Stimulated activated naive CD8-positive, alpha-beta T cell treated with anti-CD3 and anti-CD28 coated beads, Interleukin-15, Interleukin-2, amounts not matched to agents 100 ng/mL and 50 ng/mL, for 24 hours (primary cell): ENCODE measurements around the gene ABCA4.

Source experiments
- H3K27ac Mint-ChIP-seq: one replicate; pipeline ENCODE4 v1.8.0; 2021; ENCODE audit warnings: mild to moderate bottlenecking, mixed read lengths
- H3K27me3 Mint-ChIP-seq: one replicate; pipeline ENCODE4 v1.8.0; 2021; ENCODE audit warnings: mixed read lengths
- H3K36me3 Mint-ChIP-seq: one replicate; pipeline ENCODE4 v1.8.0; 2021; ENCODE audit warnings: low read depth, mixed read lengths
- H3K4me1 Mint-ChIP-seq: one replicate; pipeline ENCODE4 v1.8.0; 2021; ENCODE audit warnings: low read depth, mixed read lengths
- H3K4me3 Mint-ChIP-seq: one replicate; pipeline ENCODE4 v1.8.0; 2021; ENCODE audit warnings: mild to moderate bottlenecking, mixed read lengths
- H3K9me3 Mint-ChIP-seq: one replicate; pipeline ENCODE4 v1.8.0; 2021; ENCODE audit warnings: mixed read lengths

Gene ABCA4

DNA sequence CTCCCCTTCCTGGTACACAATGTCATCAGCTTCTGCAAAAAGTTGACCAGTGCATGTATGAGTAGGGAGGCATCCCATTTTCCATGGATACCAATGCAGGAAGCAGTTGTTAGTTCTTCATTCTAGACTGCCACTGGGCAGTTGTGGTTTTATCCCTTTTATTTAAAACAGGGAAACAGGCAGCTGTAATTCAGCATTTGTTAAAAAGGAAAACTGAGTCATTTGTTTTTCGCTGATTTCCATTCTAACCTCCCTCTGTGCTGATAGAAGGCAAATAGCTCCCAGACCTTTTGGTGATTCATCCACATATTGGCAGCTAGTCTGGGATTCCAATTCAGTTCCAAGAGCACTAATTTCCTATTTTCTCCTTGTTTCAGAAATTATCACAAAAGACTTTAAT, 21.1 kb upstream of the ABCA4 start:
- no peaks in the 10 kb centered on the region for H3K36me3 Mint-ChIP-seq
- no peak overlapping the region for H3K4me3 Mint-ChIP-seq
- H3K27ac Mint-ChIP-seq: no peak overlapping the region
- peaks cover 4% of the 10 kb centered on the region for H3K27me3 Mint-ChIP-seq
- no peaks in the 10 kb centered on the region for H3K4me1 Mint-ChIP-seq
- no peaks in the 10 kb centered on the region for H3K9me3 Mint-ChIP-seq

DNA sequence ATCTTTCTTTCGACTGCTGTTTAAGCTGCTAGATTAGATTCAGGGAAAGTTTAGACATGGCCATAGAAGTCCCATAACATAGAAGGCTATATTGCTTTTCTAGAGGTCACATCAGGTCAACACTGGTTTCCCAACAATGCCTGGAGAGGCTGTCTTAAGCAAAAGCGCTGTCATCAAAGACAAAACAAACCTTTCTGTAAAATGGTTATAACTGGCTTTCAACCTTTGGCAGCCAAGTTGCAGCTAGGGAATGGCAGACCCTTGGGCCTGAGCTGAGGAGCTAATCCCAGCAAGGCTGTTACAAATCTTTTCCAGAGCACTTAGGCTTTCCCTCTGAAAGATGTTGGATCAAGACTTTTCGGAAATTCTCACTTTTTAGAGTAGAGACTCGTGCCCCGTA, 11.2 kb upstream of the ABCA4 start:
- no peak overlapping the region for H3K27ac Mint-ChIP-seq
- H3K9me3 Mint-ChIP-seq: peaks cover 8% of the 10 kb centered on the region
- H3K4me1 Mint-ChIP-seq: no peaks in the 10 kb centered on the region
- peaks cover 9% of the 10 kb centered on the region for H3K27me3 Mint-ChIP-seq
- H3K36me3 Mint-ChIP-seq: no peaks in the 10 kb centered on the region
- no peak overlapping the region for H3K4me3 Mint-ChIP-seq

DNA sequence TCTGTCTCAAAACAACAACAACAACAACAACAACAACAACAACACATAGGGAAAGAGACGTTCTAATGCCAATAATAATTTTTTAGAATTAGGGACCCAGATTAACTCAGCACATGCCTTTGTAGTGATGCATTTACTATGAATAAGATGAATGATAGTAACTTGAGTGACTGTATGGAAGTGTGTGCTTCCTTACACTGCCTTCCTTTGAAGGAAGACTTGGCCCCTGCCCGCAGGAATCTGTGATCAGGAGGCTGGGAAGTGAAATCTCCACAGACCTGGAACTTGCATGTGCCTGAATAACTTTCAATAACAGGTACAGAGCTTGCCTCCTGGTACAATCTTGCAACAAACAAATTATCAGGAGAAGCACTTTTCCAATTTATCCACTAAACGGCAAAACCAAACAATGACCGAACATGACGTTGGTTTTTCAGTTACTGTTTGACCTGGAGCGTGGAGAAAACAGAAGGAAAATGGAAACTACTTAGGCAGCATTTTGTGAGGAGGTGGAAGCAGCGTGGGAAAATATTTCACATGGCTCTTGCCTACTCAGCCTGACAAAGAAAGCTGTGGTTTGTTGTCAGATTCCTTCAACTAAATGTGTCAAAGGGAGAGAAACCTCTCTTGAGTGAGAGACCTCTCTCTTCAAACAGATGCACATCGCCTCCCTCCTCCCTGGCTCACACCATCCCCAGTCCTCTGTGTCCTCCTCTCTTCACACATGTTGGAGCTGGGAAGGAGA, 10.1 kb upstream of the ABCA4 start:
- H3K36me3 Mint-ChIP-seq: no peaks in the 10 kb centered on the region
- no peak overlapping the region for H3K4me3 Mint-ChIP-seq
- no peaks in the 10 kb centered on the region for H3K4me1 Mint-ChIP-seq
- no peak overlapping the region for H3K27ac Mint-ChIP-seq
- H3K27me3 Mint-ChIP-seq: peaks cover 2% of the 10 kb centered on the region
- H3K9me3 Mint-ChIP-seq: peaks cover 8% of the 10 kb centered on the region

DNA sequence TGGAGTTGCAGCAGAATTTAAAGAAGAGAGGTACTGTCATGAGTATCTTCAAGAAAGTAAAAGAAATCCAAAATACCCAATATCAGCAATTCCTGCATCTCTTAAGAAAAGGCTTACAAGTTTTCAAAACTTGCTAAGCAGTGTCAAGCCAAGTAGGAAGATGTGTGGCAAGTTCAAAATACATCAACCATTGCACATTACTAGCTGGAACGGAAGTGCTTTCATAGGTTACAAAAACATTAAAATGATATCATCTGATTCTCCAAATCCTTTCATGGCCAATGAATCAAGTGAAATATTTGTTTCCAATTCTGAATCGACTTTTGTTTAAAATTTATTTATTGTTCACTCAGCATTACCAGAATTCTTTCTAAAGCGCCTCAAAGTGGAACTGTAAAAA, 5.7 kb upstream of the ABCA4 start:
- Mint-ChIP-seq H3K4me3 (no peak overlapping the region), H3K9me3 (no peaks in the 10 kb centered on the region), H3K36me3 (no peaks in the 10 kb centered on the region), H3K27me3 (no peaks in the 10 kb centered on the region), H3K27ac (no peak overlapping the region), H3K4me1 (no peaks in the 10 kb centered on the region)

DNA sequence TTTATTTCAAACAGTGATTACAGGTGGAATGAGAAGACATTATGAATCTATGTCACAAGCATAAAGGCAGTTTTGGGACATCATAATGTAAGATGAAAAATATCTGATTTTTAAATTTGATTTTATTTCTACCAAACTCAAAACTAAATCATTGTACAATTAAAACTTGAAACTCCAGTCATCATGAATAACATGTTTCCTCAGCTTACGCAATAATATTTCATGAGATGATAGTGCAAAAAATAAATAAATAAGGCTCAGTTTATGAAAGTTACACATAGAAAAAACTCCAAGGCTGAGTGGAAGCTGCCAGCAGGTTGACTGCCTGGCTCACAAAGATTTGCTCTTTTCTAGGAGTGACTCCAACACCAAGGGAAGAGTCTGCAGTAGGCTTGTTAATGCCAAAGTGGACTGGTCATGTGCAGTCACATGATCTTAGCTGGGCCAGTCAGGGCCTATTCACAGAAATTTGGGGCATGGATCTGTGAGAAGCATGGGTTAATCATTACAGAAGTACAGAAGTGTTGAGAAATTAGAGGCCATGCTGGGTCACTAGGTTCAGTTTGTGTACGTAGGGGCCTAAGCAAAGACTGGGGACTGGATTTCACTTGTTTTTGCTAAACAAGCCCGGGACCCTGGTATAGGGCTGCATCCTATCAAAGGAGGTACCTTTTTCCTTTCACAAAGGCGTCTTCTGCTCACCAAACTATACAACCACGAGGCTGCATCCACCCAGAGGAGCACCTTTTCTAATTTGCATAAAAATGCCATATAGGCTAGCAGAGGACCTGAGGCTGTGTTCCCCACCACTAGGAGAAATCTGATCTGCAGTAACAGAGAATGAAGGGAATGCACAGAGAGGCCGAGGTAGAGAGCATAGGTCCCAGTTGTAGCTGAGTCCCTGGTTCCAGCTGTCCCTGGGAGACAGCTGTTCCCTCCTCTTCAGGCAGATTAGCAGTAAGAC, 4.9 kb upstream of the ABCA4 start:
- Mint-ChIP-seq H3K4me1 (no peaks in the 10 kb centered on the region), H3K27ac (no peak overlapping the region), H3K27me3 (no peaks in the 10 kb centered on the region), H3K9me3 (no peaks in the 10 kb centered on the region), H3K36me3 (no peaks in the 10 kb centered on the region), H3K4me3 (no peak overlapping the region)

DNA sequence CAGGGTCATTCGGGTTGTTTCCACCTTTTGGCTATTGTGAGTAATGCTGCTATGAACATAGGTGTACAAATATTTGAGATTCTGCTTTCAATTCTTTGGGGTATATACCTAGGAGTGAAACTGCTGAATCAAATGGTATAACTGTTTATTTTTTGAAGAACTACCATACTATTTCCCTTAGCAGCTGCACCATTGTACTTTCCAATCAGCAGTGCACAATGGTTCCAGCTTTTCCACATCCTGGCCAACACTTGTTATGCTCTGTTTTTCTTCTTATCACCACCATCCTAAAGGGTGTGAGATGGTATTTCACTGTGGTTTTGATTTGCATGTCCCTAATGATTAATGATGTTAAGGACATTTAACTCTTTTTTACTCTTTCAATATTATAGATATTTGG, 3.6 kb upstream of the ABCA4 start:
- no peak overlapping the region for H3K27ac Mint-ChIP-seq
- no peak overlapping the region for H3K4me3 Mint-ChIP-seq
- no peaks in the 10 kb centered on the region for H3K36me3 Mint-ChIP-seq
- no peaks in the 10 kb centered on the region for H3K4me1 Mint-ChIP-seq
- H3K27me3 Mint-ChIP-seq: no peaks in the 10 kb centered on the region
- no peaks in the 10 kb centered on the region for H3K9me3 Mint-ChIP-seq

DNA sequence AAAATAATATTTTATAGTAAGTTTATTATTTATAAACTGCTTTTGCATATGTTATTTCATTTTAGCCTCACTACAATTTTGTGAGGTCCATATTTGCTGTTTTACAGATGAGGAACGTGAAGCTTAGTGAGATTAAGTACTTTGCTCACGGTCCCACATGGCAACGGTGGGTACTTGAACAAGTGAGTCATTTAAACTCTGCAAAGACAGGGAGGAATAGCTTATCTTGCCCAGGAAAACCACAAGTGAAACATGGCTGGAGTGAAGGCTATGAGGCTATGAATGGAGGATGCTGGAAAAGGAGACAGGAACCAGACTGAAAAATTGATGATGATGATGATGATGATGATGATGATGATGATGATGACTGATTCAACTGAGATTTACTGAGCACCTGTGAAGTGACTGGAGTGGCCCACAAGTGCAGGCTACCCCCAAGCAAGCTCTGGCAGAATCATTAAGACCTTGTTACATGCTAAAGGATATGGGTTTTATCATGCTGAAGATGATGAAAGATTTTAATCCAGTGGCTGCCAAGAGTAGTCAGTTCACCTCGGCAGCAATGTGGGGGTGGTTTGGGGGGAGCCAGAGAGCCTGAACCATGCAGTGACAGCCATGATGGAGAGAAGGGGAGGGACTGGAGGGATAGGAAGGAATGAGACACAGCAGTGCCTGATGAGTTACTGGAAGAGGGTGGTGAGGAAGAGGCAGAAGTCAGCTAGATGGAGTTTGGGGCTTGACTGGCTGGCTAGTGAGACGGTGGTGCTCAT, 1.4 kb upstream of the ABCA4 start:
- no peak overlapping the region for H3K4me3 Mint-ChIP-seq
- no peaks in the 10 kb centered on the region for H3K4me1 Mint-ChIP-seq
- H3K27me3 Mint-ChIP-seq: no peaks in the 10 kb centered on the region
- H3K36me3 Mint-ChIP-seq: no peaks in the 10 kb centered on the region
- H3K9me3 Mint-ChIP-seq: no peaks in the 10 kb centered on the region
- H3K27ac Mint-ChIP-seq: no peak overlapping the region

DNA sequence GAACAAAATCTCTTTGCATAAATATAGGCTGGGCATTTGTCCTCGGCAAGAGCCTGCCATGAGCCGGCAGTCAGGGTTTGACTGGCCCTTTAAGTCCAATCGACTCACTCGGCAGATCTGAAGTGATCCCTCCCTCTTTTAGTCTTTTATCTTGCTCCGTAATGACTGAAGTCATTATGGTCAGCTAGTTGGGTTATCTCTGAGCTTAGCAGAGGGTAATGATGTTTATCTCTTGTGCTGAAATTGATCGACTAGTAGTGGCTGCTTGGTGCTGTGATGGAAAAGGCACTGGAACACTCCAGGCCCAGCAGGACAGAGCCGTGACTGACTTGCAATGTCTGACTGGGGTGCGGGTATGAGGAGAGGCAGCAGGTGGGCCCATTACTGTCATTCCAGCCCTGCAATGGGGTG, 468 bp upstream of the ABCA4 start:
- Mint-ChIP-seq H3K27me3 (no peaks in the 10 kb centered on the region), H3K4me3 (no peak overlapping the region), H3K27ac (no peak overlapping the region), H3K36me3 (no peaks in the 10 kb centered on the region), H3K4me1 (no peaks in the 10 kb centered on the region), H3K9me3 (no peaks in the 10 kb centered on the region)

DNA sequence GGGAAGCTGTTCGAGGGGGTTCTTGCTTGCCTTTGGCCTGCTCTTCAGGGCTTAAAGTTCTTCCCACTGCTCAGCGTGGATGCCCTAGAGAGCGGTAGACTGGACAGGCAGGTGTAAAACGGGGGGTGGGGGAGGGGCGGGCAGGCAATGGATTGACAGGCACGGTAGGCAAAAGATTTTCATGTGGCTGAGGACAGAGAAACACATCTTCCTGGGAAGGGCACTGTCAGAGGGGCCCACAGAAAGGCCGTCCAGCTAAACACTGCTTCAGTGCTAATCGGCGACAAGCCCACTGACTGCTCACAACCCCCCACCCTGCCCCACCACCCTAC, 412 bp downstream of the ABCA4 start:
- Mint-ChIP-seq H3K4me3 (no peak overlapping the region), H3K4me1 (no peaks in the 10 kb centered on the region), H3K27ac (no peak overlapping the region), H3K36me3 (no peaks in the 10 kb centered on the region), H3K27me3 (no peaks in the 10 kb centered on the region), H3K9me3 (no peaks in the 10 kb centered on the region)

DNA sequence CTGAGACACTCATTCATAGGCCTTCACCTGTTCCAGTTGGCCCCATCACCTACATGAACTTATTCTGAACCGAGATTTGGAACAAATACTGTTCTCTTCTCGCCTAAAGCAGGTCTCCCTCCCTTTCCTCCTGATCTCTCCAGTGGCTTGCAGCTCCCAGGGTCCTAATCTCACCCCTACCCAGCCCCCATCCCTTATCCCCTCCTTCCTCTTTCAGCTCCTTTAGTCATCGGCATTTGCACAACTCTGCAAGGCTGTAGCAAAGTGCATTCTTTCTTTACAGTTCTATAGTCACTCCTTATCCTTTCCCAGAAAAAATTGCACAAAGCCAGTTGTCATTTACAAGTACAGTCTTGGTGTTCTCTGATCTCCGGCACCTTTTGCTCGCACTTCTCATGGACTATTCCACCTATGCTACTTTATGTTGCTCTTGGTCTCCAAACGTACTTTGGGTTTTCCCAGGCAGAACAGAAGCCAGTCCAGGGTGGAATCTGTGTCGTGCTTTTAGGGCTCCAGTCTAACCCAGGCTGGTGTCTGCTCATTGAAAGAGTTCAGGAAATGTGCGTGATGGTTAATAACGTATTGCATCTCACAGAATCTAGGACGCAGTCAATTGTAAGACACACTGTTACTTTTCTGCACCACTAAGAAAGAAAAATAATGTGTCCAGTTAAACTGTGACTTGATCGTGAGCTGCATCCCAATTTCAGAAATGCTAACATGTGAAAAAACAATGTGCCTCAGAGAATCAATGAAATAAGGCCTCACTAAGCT, 965 bp downstream of the ABCA4 start:
- H3K4me1 Mint-ChIP-seq: no peaks in the 10 kb centered on the region
- no peaks in the 10 kb centered on the region for H3K9me3 Mint-ChIP-seq
- no peak overlapping the region for H3K27ac Mint-ChIP-seq
- no peaks in the 10 kb centered on the region for H3K27me3 Mint-ChIP-seq
- H3K36me3 Mint-ChIP-seq: no peaks in the 10 kb centered on the region
- H3K4me3 Mint-ChIP-seq: no peak overlapping the region

DNA sequence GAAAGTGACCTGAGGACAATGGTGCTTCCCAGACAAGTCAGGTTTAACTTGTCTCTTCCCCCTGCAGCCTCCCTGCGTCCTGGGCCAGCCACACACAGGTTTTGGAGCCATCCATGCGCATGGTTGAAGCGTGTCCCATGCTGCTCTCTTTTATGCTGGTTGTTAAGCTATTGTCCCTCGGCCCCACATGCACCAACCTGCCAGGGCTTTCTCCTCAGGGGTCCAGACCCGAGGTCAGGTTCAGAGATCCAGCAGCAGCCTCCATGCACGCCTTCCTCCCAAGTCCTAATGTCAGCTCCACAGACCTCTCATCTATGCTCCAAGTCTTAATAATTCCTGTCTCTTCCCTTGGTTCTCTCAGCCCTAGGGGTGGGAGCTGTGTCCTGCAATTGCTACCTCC, 1.6 kb downstream of the ABCA4 start:
- no peaks in the 10 kb centered on the region for H3K36me3 Mint-ChIP-seq
- H3K4me1 Mint-ChIP-seq: no peaks in the 10 kb centered on the region
- H3K27me3 Mint-ChIP-seq: no peaks in the 10 kb centered on the region
- H3K4me3 Mint-ChIP-seq: no peak overlapping the region
- no peaks in the 10 kb centered on the region for H3K9me3 Mint-ChIP-seq
- H3K27ac Mint-ChIP-seq: no peak overlapping the region

DNA sequence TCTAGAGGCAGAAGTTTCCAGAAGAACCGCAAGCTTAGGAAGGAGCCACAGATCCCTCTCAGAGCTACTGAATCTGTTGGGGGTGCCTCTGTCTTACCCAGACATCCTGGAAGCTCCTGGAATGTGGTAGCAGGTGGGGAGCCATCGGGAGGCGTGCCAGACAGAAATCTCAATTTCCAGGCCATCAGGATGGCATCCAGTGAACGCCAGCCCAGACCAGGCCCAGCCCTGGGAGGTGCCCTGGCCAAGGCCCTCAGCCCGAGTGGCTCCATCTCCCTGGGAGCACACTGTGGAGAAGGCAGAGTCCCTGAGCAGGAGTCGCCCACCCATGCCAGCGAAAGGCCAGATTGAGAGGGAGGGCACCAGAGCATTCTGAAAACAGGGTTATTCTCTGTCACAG, 2.5 kb downstream of the ABCA4 start:
- H3K9me3 Mint-ChIP-seq: no peaks in the 10 kb centered on the region
- H3K27me3 Mint-ChIP-seq: no peaks in the 10 kb centered on the region

DNA sequence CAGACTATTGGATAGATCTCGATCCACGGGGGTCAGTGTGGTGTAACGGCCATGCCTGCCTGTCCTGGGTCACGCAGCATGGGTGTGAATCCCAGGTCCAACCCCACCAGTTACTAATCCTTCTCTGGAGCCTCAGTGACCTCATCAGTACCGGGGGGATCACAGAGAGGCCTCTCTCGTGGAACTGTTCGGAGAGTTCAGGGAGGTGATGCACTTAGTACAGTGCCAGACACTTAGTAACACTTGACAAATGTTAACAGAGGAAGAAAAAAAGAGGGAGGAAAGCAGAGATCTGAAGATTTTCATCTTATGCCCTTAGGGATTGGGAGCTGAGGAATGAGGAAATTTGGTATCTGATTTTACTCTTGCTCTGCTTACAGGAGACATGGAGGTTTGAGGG, 2.9 kb downstream of the ABCA4 start:
- H3K27me3 Mint-ChIP-seq: no peaks in the 10 kb centered on the region
- H3K9me3 Mint-ChIP-seq: no peaks in the 10 kb centered on the region
- H3K4me3 Mint-ChIP-seq: no peak overlapping the region
- H3K4me1 Mint-ChIP-seq: no peaks in the 10 kb centered on the region
- peak overlapping the region; percentile 19 for H3K27ac Mint-ChIP-seq
- no peaks in the 10 kb centered on the region for H3K36me3 Mint-ChIP-seq

More for the DNA sequence above, 2.5 kb downstream of the ABCA4 start:
- Mint-ChIP-seq H3K27ac (no peak overlapping the region), H3K36me3 (no peaks in the 10 kb centered on the region), H3K4me3 (no peak overlapping the region), H3K4me1 (no peaks in the 10 kb centered on the region)

DNA sequence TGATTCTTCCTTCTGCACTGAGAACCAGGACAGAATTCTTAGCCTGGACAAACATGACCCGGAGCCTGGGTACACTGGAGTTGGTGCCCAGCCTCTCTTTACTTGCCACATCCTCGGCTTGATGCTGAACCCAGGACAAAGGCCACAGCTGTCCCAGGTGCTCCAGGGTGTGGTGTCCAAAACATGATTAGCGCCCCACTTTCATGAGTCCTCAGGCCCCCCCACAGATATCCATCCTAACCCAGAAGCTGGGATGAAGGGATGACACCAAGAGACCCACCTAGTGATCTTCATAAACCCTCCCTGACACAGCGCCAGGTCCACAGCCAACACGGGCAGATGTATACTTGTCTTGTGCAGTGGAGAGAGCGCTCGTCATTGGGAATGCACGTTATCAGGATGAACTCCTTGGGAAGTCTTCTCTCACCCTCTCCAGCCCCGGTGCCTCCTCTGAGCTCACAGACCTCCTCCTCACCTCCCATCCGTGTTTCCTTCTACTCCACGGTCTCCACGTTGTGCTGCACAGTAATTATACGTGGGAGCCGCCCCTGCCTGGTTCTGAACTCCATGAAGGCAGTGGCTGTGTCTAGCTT, 3.6 kb downstream of the ABCA4 start:
- Mint-ChIP-seq H3K4me1 (no peaks in the 10 kb centered on the region), H3K27ac (no peak overlapping the region), H3K4me3 (no peak overlapping the region), H3K9me3 (no peaks in the 10 kb centered on the region), H3K27me3 (no peaks in the 10 kb centered on the region), H3K36me3 (no peaks in the 10 kb centered on the region)
